HG02852 (cell line): ENCODE measurements around the gene STUM.
A peak's percentile ranks its signal among the peaks of the same experiment; 100 is the strongest.

Experiments used
- ATAC-seq: cut with Tn5 transposase; IDR thresholded peaks from one replicate; pipeline ENCODE4 v1.9.1; 2021; ENCODE audit warnings: mild to moderate bottlenecking, moderate library complexity; ENCODE audit not compliant: unreplicated experiment

STUM gene

DNA sequence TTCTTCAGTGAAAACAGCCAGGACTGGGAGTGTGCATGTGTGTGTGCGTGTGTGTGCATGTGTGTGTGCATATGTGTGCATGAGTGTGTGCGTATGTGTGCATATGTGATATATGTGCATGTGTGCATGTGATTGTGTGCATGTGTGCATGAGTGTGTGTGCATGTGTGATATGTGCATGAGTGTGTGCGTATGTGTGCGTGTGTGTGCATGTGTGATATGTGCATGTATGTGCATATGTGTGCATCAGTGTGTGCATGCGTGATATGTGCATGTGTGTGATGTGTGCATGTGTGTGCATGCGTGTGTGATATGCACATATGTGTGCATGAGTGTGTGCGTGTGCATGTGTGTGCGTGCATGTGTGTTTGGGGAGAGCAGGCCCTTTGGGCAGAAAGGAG, 100.7 kb downstream of the STUM start:
- no peak for ATAC-seq

DNA sequence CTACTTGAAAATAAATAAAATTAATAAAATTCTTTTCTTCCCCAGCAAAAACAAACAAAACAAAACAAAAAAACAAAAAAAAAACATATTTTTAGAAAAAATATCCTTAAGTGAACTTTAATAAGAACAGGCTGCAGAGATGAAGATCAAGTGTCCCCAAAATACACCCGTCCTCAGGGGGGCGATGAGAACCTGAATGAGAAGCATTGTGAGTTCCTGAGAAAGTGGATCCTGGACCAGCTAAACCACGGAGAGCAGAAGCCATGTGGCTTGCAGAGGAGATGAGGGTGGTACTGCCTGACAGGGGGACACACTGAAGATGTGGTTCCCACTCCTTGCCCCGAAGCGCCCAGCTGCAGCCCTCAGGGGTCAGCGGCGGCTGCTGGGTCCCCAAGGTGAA, 101.2 kb downstream of the STUM start:
- ATAC-seq: no peak

DNA sequence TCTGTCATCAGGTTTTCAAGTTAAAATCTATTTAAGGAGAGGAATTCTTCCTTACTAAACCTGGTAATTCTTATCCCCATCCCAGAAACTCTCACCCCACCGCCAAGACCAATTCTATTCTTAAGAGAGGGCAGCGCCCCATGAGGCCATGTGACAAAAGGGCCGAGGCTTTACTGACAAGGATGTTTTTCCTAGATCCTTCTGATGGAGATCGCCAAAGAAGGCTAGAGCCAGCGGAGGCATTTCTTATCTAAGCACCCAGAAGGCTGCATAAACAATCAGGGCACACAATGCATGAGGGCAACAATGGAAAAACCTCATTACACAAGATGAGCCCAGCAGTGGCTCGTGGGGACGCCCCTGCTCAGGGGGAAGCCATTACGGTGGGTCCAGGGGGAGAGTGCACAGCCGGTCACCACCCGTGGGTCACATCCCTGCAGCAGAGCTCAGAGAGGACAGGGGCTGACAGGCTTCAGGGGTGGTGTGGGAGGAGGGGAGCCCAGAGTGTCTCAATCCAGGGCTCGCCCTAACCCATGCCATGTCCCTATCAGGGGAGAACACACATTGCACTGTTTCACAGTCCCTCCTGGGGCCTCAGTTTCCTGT, 101.8 kb downstream of the STUM start:
- no peak for ATAC-seq

DNA sequence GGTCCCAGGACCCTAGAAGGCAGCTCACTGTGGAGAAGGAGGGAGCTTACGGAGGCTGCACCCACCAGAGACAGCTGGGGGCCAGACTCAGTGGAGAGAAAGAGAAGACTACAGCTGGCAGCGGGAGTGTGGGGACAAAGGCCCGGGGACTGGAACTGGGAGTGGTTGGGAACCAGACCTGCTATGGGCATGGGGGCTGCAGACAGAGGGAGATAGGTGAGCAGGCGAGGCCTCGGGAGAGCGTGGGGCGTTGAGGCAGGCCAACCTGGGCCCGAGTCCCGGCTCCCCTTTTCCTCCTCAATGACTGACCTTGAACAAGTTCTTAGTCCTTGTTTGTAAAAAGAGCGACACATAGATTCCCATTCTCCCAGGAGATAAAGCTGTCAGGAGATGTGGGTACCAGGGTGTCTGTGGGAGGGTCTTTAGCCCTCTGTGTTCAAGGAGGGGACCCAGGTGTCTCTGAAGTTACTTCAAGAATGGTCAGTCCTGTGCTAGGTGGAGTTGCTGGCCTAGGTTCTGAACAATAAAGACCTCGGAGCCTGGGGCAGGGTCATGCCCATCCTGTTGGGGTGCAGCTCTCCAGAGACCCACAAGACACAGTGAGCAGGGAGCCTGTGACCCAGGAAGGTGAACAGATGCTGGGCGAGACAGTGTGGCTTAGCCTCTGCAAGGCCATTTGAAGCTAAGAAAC, 102.6 kb downstream of the STUM start:
- no peak for ATAC-seq

DNA sequence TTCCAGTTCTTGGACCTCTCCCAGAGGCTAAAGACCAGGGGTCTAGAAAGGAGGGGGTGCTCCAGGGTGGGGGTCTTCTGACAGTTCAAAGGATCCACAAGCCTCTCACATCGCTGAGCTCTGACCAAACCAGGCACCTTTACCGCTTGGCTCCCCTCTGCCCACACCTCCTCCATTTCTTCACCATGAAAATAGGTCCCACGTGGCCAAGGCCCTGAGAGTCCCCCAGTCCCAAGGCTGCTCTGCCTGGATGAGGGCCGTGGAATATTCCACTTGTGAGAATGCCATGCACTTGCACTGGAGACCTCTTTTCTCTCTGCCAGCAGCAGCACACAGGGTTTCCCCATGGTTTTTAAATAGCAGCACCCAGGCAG, 103.2 kb downstream of the STUM start:
- no peak for ATAC-seq

DNA sequence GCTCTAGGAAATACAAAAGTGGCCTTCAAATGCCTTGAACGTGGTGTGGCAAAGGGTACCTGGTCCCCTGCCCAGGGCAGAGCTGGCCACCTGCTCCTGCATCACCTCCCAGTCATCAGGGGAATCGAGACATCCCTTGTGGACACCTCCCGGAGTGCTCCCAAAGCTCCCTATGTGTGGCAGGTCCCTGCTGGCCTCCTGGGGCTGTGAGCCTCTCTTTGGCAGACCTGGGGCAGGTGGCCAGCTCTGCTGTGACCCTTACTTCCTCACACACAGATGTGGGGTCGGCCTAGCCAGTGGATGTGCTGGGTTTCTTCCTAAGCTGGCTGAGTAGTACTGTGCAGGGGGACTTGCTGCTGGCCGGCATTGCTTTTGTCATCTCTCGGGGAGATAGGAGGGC, 104.0 kb downstream of the STUM start:
- no peak for ATAC-seq

DNA sequence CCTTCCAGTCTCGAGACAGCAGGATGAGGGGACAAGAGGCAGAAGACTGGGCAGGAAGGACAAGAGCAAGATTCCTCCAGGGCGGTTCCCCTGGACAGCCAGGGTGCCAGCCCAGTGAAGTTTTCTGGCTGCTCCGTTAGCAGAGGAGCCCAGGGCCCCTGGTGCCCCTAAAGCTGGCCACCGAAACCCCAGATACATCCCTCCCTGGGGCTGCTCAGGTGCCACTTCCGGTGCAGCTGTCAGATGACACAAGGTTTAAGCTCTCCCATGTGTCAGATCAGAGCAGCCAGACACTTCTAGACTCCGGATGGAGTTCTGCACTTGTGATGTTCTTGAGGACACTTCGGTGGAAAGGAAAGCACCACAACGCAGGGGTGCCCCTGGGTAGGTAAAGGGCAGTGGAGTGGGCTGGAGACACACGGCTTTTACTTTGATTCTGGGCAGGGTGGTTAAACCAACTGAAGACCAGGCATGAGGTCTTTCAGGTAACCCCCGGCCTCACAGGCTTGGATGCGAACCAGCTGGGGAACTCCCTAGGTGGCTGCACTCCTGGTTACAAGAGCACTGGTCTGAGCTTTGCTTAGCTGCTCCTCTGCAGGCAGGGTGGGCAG, 104.9 kb downstream of the STUM start:
- ATAC-seq: peak; percentile 75

DNA sequence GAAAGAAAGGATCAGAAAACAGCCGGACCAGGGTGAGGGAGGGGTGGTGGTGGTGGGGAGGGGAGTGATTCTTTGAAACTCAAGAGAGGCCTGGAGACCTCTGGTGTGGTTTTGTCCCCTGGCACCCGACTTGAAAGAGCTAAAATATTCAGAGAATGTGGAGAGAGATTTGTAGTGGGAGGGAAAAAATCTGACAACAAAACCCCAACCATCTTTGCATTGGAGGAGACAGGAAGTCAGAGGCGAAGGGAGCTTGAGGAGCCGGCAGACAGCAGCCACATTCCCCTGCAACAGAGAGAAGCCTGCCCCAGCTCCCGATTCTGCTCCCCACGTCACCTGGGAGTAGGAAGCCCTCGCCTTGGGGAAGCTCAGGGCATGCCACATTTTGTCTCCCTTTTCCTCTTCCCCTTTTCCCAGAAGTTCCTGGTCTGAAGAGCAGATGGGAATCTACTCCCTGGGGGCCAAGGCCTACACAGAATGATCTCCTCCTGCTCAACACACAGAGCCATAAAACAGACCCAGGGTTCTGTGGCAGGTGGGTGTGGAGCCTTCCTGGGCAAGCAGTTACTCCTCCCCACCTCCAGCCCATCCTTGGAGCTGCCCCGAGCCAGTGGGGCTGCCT, 105.6 kb downstream of the STUM start:
- ATAC-seq: peak; percentile 23

DNA sequence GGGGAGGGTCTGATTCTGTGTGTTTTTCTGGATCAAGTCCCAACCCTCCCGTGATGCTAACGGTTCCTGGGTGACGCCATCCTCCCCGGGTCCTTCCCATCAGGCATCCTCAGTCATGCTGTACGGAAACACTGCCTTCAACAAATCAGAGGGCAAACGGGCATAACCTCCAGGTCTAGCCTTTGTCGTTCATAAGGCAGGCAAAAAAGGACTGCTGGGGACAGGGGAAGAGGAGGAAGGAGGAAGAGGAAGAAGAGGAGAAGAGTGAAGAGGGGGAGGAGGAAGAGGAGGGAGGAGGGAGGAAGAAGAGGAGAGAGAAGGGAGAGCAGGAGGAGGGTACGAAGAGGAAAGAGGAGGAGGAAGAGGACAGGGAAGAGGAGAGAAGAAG, 106.1 kb downstream of the STUM start:
- no peak for ATAC-seq

DNA sequence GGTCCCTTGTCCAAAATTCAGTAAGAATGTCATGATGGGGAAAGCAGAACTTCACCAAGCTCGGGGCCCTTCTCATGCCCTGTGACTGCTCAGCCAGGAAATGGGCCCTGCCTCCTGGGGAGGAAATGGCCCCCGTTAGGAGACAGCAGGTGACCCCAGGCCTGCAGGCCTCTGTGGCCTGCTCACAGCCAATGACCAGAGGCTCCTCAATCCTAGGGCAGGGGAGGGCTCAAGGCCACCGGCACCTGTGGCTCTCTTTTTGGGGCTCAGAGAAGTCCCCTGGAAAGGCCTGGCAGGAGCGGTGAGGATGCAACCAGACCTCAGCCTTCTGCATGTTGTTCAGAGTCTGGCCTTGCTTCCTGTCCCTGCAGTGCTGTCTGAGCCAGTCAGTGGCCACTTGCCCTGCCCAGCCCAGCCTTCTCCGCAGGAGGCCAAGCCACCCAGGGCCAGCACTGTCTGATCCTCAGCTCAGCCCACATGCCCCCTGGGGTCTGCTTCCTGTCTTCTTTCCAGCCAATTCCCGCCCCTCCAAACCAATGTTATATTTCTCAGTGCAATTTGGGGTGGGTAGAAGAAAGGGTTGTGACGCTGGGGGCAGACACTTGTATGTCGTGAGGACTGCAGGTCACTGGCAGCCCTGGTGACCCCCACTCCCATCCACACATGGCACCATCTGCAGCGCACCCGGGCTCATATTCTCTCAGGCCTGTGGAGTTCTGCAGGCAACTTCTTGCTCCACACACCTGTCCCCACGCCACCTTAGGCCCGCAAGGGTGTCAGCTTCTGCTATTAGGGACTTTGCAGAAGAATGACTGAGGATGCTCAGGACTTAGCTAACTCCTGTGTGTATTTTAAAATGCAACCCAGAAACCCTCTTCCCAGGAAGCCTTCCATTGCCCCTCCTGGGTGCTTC, 106.9 kb downstream of the STUM start:
- ATAC-seq: no peak

DNA sequence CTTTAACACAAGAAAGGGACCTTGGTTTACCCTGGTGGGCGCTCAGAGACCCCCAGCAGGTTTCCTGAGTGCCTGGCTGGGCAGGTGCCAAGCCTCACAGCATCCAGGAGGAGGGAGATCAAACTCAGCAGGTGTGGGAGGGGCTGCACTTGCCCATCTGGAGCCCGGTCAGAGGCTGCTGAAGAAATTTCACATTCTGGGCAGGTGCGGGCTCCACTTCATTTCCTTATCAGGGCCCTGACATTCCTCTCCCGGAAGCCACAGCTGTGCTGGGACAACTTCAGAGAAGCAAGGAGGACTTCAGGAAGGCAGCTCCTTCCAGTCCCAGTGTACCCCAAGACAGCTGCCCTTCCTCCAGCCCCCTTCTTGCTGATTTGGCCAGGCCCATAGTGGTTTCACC, 107.6 kb downstream of the STUM start:
- no peak for ATAC-seq

DNA sequence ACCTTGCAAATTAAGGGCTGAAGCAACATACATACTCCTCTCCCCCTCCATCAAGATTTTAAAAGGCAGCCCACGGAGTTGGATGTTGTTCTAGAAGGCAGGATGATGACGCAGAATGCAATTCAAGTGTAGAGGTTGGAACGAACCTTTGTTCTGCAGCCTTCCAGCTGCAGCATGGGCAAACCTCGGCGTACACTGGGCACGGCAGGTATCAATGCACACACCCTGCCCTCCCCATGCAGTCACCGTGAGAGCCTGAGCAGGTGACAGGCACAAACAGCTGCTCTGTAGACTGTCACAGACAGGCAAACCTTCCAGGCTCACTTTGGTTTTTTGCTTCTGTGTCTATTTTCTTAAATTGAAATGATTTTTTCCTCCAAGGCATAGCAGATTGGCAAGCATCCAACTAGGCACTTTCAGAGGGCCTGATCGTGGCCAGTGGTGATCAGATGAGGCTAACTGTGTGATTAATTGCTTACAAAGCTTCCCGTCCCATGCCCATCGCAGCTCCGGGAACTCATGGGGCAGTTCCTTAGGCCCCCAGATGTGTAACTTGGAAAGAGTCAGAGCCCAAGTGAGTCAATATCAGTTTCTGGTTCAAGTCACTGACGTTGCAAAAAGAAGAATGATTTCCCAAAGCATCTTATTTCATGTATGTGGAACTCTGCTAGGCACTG, 108.2 kb downstream of the STUM start:
- ATAC-seq: no peak

DNA sequence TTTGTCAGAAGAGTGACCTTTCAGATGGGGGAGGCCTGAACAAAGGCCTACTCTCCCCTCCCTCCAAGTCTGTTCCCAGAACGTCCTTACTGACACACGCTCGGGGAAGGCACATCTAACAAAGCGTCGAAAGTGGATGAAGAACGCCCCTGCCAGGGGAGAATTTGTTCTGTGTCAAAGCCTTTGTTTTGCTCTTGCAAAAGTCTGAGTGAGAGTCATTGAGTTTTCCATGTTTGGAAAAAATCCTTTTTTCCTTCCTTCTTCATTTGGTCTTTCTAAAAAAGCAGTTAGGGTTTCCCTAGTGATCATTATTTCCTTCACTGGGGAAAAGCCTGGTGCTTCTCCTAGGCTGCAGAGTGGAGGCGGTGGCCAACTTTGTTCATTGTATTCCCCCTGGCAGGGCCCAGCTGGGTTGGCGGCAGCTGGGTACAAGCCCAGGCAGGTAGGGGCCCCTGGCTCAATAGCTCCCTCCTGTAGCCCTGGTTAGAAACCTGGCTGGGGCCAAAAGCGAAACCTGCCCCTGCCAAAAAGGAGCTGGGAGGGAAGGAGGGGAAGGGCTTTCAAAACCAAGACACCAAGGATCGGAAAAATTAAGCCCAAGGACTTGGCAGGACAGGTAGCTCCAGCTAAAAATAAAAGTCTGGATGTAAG, 109.5 kb downstream of the STUM start:
- no peak for ATAC-seq

DNA sequence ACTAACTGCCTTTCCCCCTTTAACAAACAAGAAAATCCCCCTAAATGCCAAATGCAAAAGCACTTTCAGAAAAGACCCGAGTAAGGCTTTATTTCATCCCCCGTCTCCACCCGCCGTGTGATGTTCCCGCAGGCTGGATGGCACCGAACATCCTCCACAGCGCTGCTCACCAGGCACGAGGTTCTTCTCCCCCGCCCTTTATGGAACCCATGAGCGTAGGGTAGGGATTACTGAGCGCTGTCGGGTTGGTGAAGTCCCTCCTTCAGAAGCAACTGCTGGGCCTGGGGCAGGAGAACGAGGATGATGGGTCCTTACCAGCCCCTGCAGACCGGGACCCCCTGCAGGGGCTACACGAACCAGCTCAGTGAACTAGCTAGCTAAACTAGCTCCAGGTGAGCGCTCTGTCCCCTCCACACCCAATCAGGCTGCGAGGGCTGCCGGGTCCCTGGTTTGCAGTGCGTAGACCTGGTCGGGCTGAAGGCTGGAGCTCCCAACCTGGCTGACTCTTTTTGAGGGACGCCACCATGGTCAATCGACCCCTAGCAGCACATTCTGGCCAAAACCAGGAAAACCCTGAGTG, 110.1 kb downstream of the STUM start:
- no peak for ATAC-seq
